A549 (cell line): ENCODE data around the gene HIF1A. TPM values are rescaled to one million over a fixed set of nuclear protein-coding genes. Genes with fewer than 3 reads are reported as not detected.

Experiments used
- ATAC-seq, 2 experiments: fragments of 200-7000 bp in 1 of 2; fragments of >200 bp in 1 of 2; cut with Nextera tagmentation in 1 of 2; cut with Tn5 transposase in 1 of 2; 3 replicates each; pipeline versions ENCODE4 v1.8.0 to v1.9.1; 2018 to 2020; ENCODE audit warnings: mild to moderate bottlenecking in 1 of 2, moderate library complexity in 1 of 2
- CTCF ChIA-PET: fragments of 300-600 bp; sonication (Branson Sonifier 250); formaldehyde crosslinking; extraction: SDS; loops from one replicate; lab custom pipeline; 2021; ENCODE audit warnings: antibody characterized with exemption, inconsistent platforms; lab: Yijun Ruan, JAX
- POLR2A ChIA-PET: fragments of 350-600 bp; formaldehyde crosslinking; extraction: SDS; loops from one replicate; lab custom pipeline; 2021; ENCODE audit warnings: antibody characterized with exemption, inconsistent platforms; lab: Yijun Ruan, JAX
- DNase-seq, 2 experiments: peaks; one replicate each; pipeline versions ENCODE4 v3.0.0 to v3.0.0-alpha.2; 2011 to 2016; ENCODE audit warnings: low read depth in 1 of 2, low spot score in 1 of 2
- FAIRE-seq: peaks from 2 replicates; lab custom pipeline; 2011; peaks lifted over from hg19 to GRCh38; lab: Jason Lieb, UNC
- H3K27ac ChIP-seq, 2 experiments: fragments of >200 bp; sonication (Bioruptor Twin); formaldehyde crosslinking; 3 replicates each; pipeline ENCODE4 v1.5.1; 2016 to 2017
- H3K4me1 ChIP-seq: fragments of >200 bp; sonication (Bioruptor Twin); formaldehyde crosslinking; 3 replicates; pipeline ENCODE4 v1.6.1; 2016
- H3K4me2 ChIP-seq: fragments of >200 bp; sonication (Bioruptor Twin); formaldehyde crosslinking; 3 replicates; pipeline ENCODE4 v1.6.1; 2016
- H3K4me3 ChIP-seq: fragments of >200 bp; sonication (Bioruptor Twin); formaldehyde crosslinking; 3 replicates; pipeline ENCODE4 v1.5.1; 2016
- H3K9me3 ChIP-seq: fragments of >200 bp; sonication (Bioruptor Twin); formaldehyde crosslinking; 3 replicates; pipeline ENCODE4 v1.6.1; 2016
- CBX8 ChIP-seq: fragments of 200-600 bp; sonication (generic); IDR thresholded peaks from 2 replicates; pipeline ENCODE4 v1.6.1; 2016
- E2F6 ChIP-seq: IDR thresholded peaks from 2 replicates; pipeline ENCODE4 v1.6.1; 2012; ENCODE audit warnings: low read depth, borderline replicate concordance
- EHMT2 ChIP-seq: fragments of 200-600 bp; sonication (generic); IDR thresholded peaks from 2 replicates; pipeline ENCODE4 v1.6.1; 2016; ENCODE audit warnings: antibody characterized with exemption, low read depth, mild to moderate bottlenecking, moderate library complexity
- FOSB ChIP-seq: fragments of 250-450 bp; sonication (Bioruptor Pico); IDR thresholded peaks from 2 replicates; pipeline ENCODE4 v1.5.0; 2020; ENCODE audit warnings: mild to moderate bottlenecking, moderate library complexity
- FOSL2 ChIP-seq, 2 experiments: fragments of 450-650 bp in 1 of 2; fragments of >200 bp in 1 of 2; sonication (Bioruptor Twin) in 1 of 2; formaldehyde crosslinking; IDR thresholded peaks; 2 replicates each; pipeline versions ENCODE4 v1.5.0 to v1.6.1; 2016 to 2020; ENCODE audit warnings: mild to moderate bottlenecking in 1 of 2, moderate library complexity in 1 of 2
- GATA3 ChIP-seq: IDR thresholded peaks from 2 replicates; pipeline ENCODE4 v1.6.1; 2012; ENCODE audit warnings: borderline replicate concordance
- HDAC2 ChIP-seq: fragments of 200-600 bp; sonication (generic); IDR thresholded peaks from 2 replicates; pipeline ENCODE4 v1.6.1; 2016
- HES2 ChIP-seq: fragments of >200 bp; sonication (Bioruptor Twin); formaldehyde crosslinking; IDR thresholded peaks from 2 replicates; pipeline ENCODE4 v1.6.1; 2016
- HEYL ChIP-seq: fragments of 250-450 bp; sonication (Bioruptor Pico); IDR thresholded peaks from 2 replicates; pipeline ENCODE4 v1.8.0; 2021; ENCODE audit warnings: mild to moderate bottlenecking, moderate library complexity
- JUN ChIP-seq, 2 experiments: fragments of >200 bp; sonication (Bioruptor Twin); formaldehyde crosslinking; IDR thresholded peaks; 2 replicates in 1 of 2; 3 replicates in 1 of 2; pipeline ENCODE4 v1.6.1; 2016 to 2017
- KDM1A ChIP-seq: fragments of 200-600 bp; sonication (generic); IDR thresholded peaks from 2 replicates; pipeline ENCODE4 v1.6.1; 2016; ENCODE audit warnings: low read depth, mild to moderate bottlenecking
- KDM5A ChIP-seq: fragments of 200-600 bp; sonication (generic); IDR thresholded peaks from 2 replicates; pipeline ENCODE4 v1.6.1; 2016; ENCODE audit warnings: antibody characterized with exemption, mild to moderate bottlenecking
- MAZ ChIP-seq: fragments of 150-350 bp; IDR thresholded peaks from 2 replicates; pipeline ENCODE4 v1.6.1; 2014; ENCODE audit warnings: antibody characterized with exemption, low read depth, low read length, borderline replicate concordance
- NR3C1 ChIP-seq: fragments of >200 bp; sonication (Bioruptor Twin); formaldehyde crosslinking; IDR thresholded peaks from 3 replicates; pipeline ENCODE4 v1.6.1; 2017
- PHF8 ChIP-seq: fragments of 200-600 bp; sonication (generic); IDR thresholded peaks from 2 replicates; pipeline ENCODE4 v1.6.1; 2016; ENCODE audit warnings: low read depth, mild to moderate bottlenecking, antibody characterized with exemption, moderate library complexity, borderline replicate concordance
- POLR2AphosphoS2 ChIP-seq: conservative IDR thresholded peaks from 2 replicates; pipeline ENCODE4 v1.6.1; 2012; ENCODE audit warnings: low read length, improper control_type of control experiment, inconsistent platforms
- RARB ChIP-seq: fragments of 250-450 bp; sonication (Bioruptor Pico); IDR thresholded peaks from 2 replicates; pipeline ENCODE4 v1.8.0; 2021; ENCODE audit warnings: mild to moderate bottlenecking, moderate library complexity
- REST ChIP-seq: fragments of 200-600 bp; sonication (generic); IDR thresholded peaks from 2 replicates; pipeline ENCODE4 v1.6.1; 2016; ENCODE audit warnings: antibody characterized with exemption, mild to moderate bottlenecking, moderate library complexity
- RFX5 ChIP-seq: fragments of 450-650 bp; IDR thresholded peaks from 2 replicates; pipeline ENCODE4 v1.7.1; 2014; ENCODE audit warnings: antibody characterized with exemption, mild to moderate bottlenecking, moderate library complexity
- SMC3 ChIP-seq: fragments of >200 bp; sonication (Bioruptor Twin); formaldehyde crosslinking; IDR thresholded peaks from 3 replicates; pipeline ENCODE4 v1.6.1; 2018; ENCODE audit warnings: inconsistent platforms
- SREBF2 ChIP-seq: fragments of 450-650 bp; IDR thresholded peaks from 2 replicates; pipeline ENCODE4 v1.6.1; 2014; ENCODE audit warnings: mild to moderate bottlenecking, moderate library complexity
- TP53 ChIP-seq: fragments of 250-450 bp; sonication (Bioruptor Pico); IDR thresholded peaks from 2 replicates; pipeline ENCODE4 v1.5.0; 2021; ENCODE audit warnings: mild to moderate bottlenecking, moderate library complexity
- ZC3H11A ChIP-seq: fragments of 450-650 bp; IDR thresholded peaks from 2 replicates; pipeline ENCODE4 v1.6.1; 2014; ENCODE audit warnings: antibody characterized with exemption, mild to moderate bottlenecking
- WGBS: methylation state at CpG from one replicate; pipeline ENCODE4 v1.1.6; 2017; ENCODE audit errors: missing lambda C conversion rate; 5-methylcytosine and 5-hydroxymethylcytosine counted together
- polyA plus RNA-seq, 4 experiments: library from polyadenylated mRNA; depleted of rRNA in 3 of 4; stranded (reverse); fragments of >200 nt; fragmentation: RNase III in 1 of 4; extraction: RNeasy Plus Mini Kit Qiagen cat#74134 plus additional on column Dnase treatment in 1 of 4; gene quantifications; 2 replicates in 3 of 4; 3 replicates in 1 of 4; pipeline ENCODE4 v1.2.3, GENCODE V29; 2011 to 2017

HIF1A gene
- polyA plus RNA-seq, 2 of the 4 experiments (the other 2 are of a cell fraction) = 284 to 391 TPM

- no peak for TF ChIP-seq KDM1A
- no peak for TF ChIP-seq HES2
- TF ChIP-seq RARB (CRISPR knock-in tag) = no peak
- TF ChIP-seq GATA3 = no peak
- TF ChIP-seq JUN (IDR thresholded peaks at IDR 0.05) = no peak; a peak in 1 of 5 replicates
- no peak for TF ChIP-seq HDAC2
- TF ChIP-seq E2F6 = no peak
- no peak for TF ChIP-seq SMC3
- no peak for TF ChIP-seq REST
- TF ChIP-seq POLR2AphosphoS2 = no peak
- DNase-seq = no peak
Observed at GRCh38 chr14:61720294-61720661, 25.0 kb downstream of the HIF1A start.

GRCh38 chr14:61720741-61721140, 25.4 kb downstream of the HIF1A start:
- peak overlapping the region; percentile 59 for H3K4me2 ChIP-seq
- peaks cover 96% of the 10 kb centered on the region for H3K4me1 ChIP-seq
- H3K4me3 ChIP-seq = no peak overlapping the region
- H3K9me3 ChIP-seq = no peaks in the 10 kb centered on the region
- WGBS = 65% methylated on average over 6 of the region's 6 CpGs
- no peak overlapping the region for H3K27ac ChIP-seq
- ChIA-PET POLR2A (interaction anchor here (0.7 to 1.4 kb wide), 4 partner anchors 23 to 161 kb away, joined by 3 to 5 read pairs (median 4); partner anchors contain the start of gene SNAPC1), CTCF (interaction anchor here (0.7 to 2.7 kb wide), 5 partner anchors 9 to 260 kb away, joined by 3 to 13 read pairs (median 5); no protein-coding TSS in a partner anchor)
- DNase-seq (no peak), ATAC-seq (no peak), FAIRE-seq (no peak)
- TF ChIP-seq JUN (IDR thresholded peaks at IDR 0.05) (0 out of 5 replicates have a peak, but pooled peaks of 1 of the 2 experiments have one; percentile 25), PHF8 (no peak), FOSL2 (IDR thresholded peaks at IDR 0.05) (no peak), FOSL2 (CRISPR knock-in tag; IDR thresholded peaks at IDR 0.05) (peak; percentile 20; the same call in 1 of the 2 replicates)

More at GRCh38 chr14:61720294-61720661, 25.0 kb downstream of the HIF1A start:
- Histone ChIP-seq H3K4me2 (peak overlapping the region; percentile 59), H3K4me3 (no peak overlapping the region), H3K27ac (no peak overlapping the region), H3K9me3 (no peaks in the 10 kb centered on the region), H3K4me1 (peaks cover 96% of the 10 kb centered on the region)
- ChIA-PET CTCF (interaction anchor here (0.7 to 2.7 kb wide), 5 partner anchors 9 to 259 kb away, joined by 3 to 13 read pairs (median 5); no protein-coding TSS in a partner anchor), POLR2A (interaction anchor here (1.2 to 1.4 kb wide), 2 partner anchors 42 to 158 kb away, joined by 3 to 5 read pairs; partner anchors contain the start of gene SNAPC1)
- no peak for ATAC-seq
- FAIRE-seq = no peak
- WGBS = 77% methylated on average over 9 of the region's 9 CpGs

- no peak for FAIRE-seq
- Histone ChIP-seq H3K27ac (no peak overlapping the region), H3K4me1 (peaks cover 94% of the 10 kb centered on the region), H3K9me3 (no peaks in the 10 kb centered on the region), H3K4me2 (no peak overlapping the region), H3K4me3 (no peak overlapping the region)
- TF ChIP-seq TP53 (CRISPR knock-in tag) (no peak), FOSB (no peak), GATA3 (no peak), ZC3H11A (no peak), RFX5 (no peak), MAZ (no peak), POLR2AphosphoS2 (no peak), HEYL (CRISPR knock-in tag) (no peak), CBX8 (no peak), EHMT2 (no peak), SREBF2 (no peak), NR3C1 (no peak), KDM5A (no peak), SMC3 (no peak)
- POLR2A ChIA-PET = no interaction called here
- no peak for ATAC-seq
- DNase-seq = no peak
- 92% methylated on average over 2 of the region's 2 CpGs for WGBS
- CTCF ChIA-PET = interaction anchor here (2.9 kb wide), 1 partner anchor 162 kb away, joined by 8 read pairs; no protein-coding TSS in a partner anchor
Observed at GRCh38 chr14:61724133-61724532, 28.8 kb downstream of the HIF1A start.
